Measurements from ENCODE around the gene NT5C1A.

GRCh38 chr1:39625009-39625408 lies 46.9 kb downstream of the NT5C1A start:
- TF ChIP-seq RARB (CRISPR knock-in tag; IDR thresholded peaks at IDR 0.05) (no peak), BACH2 (CRISPR knock-in tag; IDR thresholded peaks at IDR 0.05; ENCODE audit: borderline replicate concordance) (no peak), PATZ1 (CRISPR knock-in tag; IDR thresholded peaks at IDR 0.05; ENCODE audit: borderline replicate concordance) (no peak), SNAI2 (CRISPR knock-in tag; IDR thresholded peaks at IDR 0.05) (no peak), OSR1 (CRISPR knock-in tag; IDR thresholded peaks at IDR 0.05) (no peak), TOX (CRISPR knock-in tag; IDR thresholded peaks at IDR 0.05; ENCODE audit: borderline replicate concordance) (no peak), ARNTL (CRISPR knock-in tag; IDR thresholded peaks at IDR 0.05; ENCODE audit: borderline replicate concordance, low read depth) (no peak), POU6F1 (CRISPR knock-in tag; IDR thresholded peaks at IDR 0.05; ENCODE audit: borderline replicate concordance, low read depth) (no peak)
